Measurements from ENCODE around the gene NAT14. TPM values are rescaled to one million over a fixed set of nuclear protein-coding genes. Genes with fewer than 3 reads are reported as not detected.

NAT14 gene
- total RNA-seq, 4 donors from 2014 or later = 0.40 to 2.5 (median 1.1) TPM

- H3K36me3 ChIP-seq = no peaks in the 10 kb centered on the region
- no peak overlapping the region for H3K4me3 ChIP-seq
- H3K27ac ChIP-seq = peak overlapping the region in 1 of 4 donors; percentile 18
- ATAC-seq (no peak), DNase-seq (no peak)
- in situ Hi-C loops (cut with MboI; ENCODE audit: low sequenced_read_pairs in 4 of 4) (no loop called here), intact Hi-C loops (cut with DNase I; ENCODE audit: low total_unique reads) (no loop called here)
- peaks cover 3 to 9% of the 10 kb centered on the region in 2 donors for H3K4me1 ChIP-seq
- TF ChIP-seq POLR2A (IDR thresholded peaks at IDR 0.05) = no peak
- TF ChIP-seq CTCF (IDR thresholded peaks at IDR 0.05 in 4 of 5, conservative IDR thresholded peaks at IDR 0.05 in 1 of 5) = no peak
- H3K27me3 ChIP-seq = peaks cover 0 to 8% (median 0%) of the 10 kb centered on the region in 3 donors
- no peaks in the 10 kb centered on the region for H3K9me3 ChIP-seq
These were observed 5.8 kb downstream of the NAT14 start for GRCh38 chr19:55490478-55491432.

- in situ Hi-C loops (cut with MboI; ENCODE audit: low sequenced_read_pairs in 4 of 4) (no loop called here), intact Hi-C loops (cut with DNase I; ENCODE audit: low total_unique reads) (no loop called here)
- Histone ChIP-seq H3K36me3 (no peaks in the 10 kb centered on the region), H3K27ac (peak overlapping the region in 1 of 4 donors; percentile 18), H3K4me1 (peaks cover 2 to 4% of the 10 kb centered on the region in 2 donors), H3K9me3 (no peaks in the 10 kb centered on the region), H3K4me3 (no peak overlapping the region), H3K27me3 (peaks cover 0 to 5% (median 0%) of the 10 kb centered on the region in 3 donors)
- TF ChIP-seq CTCF (IDR thresholded peaks at IDR 0.05 in 4 of 5, conservative IDR thresholded peaks at IDR 0.05 in 1 of 5) (no peak), POLR2A (IDR thresholded peaks at IDR 0.05) (no peak)
- ATAC-seq (no peak), DNase-seq (no peak)
These were observed 6.8 kb downstream of the NAT14 start for GRCh38 chr19:55491546-55492360.

- Histone ChIP-seq H3K4me1 (no peaks in the 10 kb centered on the region), H3K4me3 (no peak overlapping the region), H3K9me3 (no peaks in the 10 kb centered on the region), H3K27ac (peak overlapping the region in 1 of 4 donors; percentile 78), H3K27me3 (peaks cover 0 to 5% (median 0%) of the 10 kb centered on the region in 3 donors), H3K36me3 (no peaks in the 10 kb centered on the region)
- in situ Hi-C loops (cut with MboI; ENCODE audit: low sequenced_read_pairs in 4 of 4) (no loop called here), intact Hi-C loops (cut with DNase I; ENCODE audit: low total_unique reads) (no loop called here)
- ATAC-seq (no peak), DNase-seq (no peak)
- no peak for TF ChIP-seq CTCF (IDR thresholded peaks at IDR 0.05 in 4 of 5, conservative IDR thresholded peaks at IDR 0.05 in 1 of 5)
- TF ChIP-seq POLR2A (IDR thresholded peaks at IDR 0.05) = no peak
These were observed 7.5 kb downstream of the NAT14 start for GRCh38 chr19:55492362-55492944.

GRCh38 chr19:55493052-55493644 lies 8.2 kb downstream of the NAT14 start:
- Histone ChIP-seq H3K9me3 (no peaks in the 10 kb centered on the region), H3K36me3 (no peaks in the 10 kb centered on the region), H3K4me3 (peak overlapping the region in 2 of 4 donors; percentile 23 to 39), H3K27ac (peak overlapping the region; percentile 68 to 78 (median 70)), H3K27me3 (peaks cover 0 to 5% (median 0%) of the 10 kb centered on the region in 3 donors), H3K4me1 (no peaks in the 10 kb centered on the region)
- TF ChIP-seq POLR2A (IDR thresholded peaks at IDR 0.05) (no peak), CTCF (IDR thresholded peaks at IDR 0.05 in 4 of 5, conservative IDR thresholded peaks at IDR 0.05 in 1 of 5) (no peak)
- in situ Hi-C loops (cut with MboI; ENCODE audit: low sequenced_read_pairs in 4 of 4) = no loop called here
- DNase-seq (no peak), ATAC-seq (no peak)
- intact Hi-C loops (cut with DNase I; ENCODE audit: low total_unique reads) = no loop called here
